ENCODE measurements around the gene PODNL1. TPM values are rescaled to one million over a fixed set of nuclear protein-coding genes. Genes with fewer than 3 reads are reported as not detected.

The PODNL1 gene, protein sequence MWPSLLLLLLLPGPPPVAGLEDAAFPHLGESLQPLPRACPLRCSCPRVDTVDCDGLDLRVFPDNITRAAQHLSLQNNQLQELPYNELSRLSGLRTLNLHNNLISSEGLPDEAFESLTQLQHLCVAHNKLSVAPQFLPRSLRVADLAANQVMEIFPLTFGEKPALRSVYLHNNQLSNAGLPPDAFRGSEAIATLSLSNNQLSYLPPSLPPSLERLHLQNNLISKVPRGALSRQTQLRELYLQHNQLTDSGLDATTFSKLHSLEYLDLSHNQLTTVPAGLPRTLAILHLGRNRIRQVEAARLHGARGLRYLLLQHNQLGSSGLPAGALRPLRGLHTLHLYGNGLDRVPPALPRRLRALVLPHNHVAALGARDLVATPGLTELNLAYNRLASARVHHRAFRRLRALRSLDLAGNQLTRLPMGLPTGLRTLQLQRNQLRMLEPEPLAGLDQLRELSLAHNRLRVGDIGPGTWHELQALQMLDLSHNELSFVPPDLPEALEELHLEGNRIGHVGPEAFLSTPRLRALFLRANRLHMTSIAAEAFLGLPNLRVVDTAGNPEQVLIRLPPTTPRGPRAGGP
- total RNA-seq (not detected), polyA plus RNA-seq (1 to 10 TPM in 2 of 3 donors, under 1 TPM in 1; 0.92 to 3.4 (median 1.3) TPM)
- long read RNA-seq, donor 1, result 0 reads
- long read RNA-seq, donor 2, result 0 reads
- long read RNA-seq, donor 3, result 0 reads
- long read RNA-seq, donor 4, result 0 reads
- long read RNA-seq, donor 5, result 0 reads
- long read RNA-seq, donor 6, partial matches to known transcripts, result 0 of 1 reads
- long read RNA-seq, donor 6, other reads (novel, unspliced or antisense), result 0 of 1 reads
- long read RNA-seq, donor 7, result 0 reads
- long read RNA-seq, donor 8, result 0 reads
- long read RNA-seq, donor 9, result 0 reads
- long read RNA-seq, donor 10, result 0 reads

DNA sequence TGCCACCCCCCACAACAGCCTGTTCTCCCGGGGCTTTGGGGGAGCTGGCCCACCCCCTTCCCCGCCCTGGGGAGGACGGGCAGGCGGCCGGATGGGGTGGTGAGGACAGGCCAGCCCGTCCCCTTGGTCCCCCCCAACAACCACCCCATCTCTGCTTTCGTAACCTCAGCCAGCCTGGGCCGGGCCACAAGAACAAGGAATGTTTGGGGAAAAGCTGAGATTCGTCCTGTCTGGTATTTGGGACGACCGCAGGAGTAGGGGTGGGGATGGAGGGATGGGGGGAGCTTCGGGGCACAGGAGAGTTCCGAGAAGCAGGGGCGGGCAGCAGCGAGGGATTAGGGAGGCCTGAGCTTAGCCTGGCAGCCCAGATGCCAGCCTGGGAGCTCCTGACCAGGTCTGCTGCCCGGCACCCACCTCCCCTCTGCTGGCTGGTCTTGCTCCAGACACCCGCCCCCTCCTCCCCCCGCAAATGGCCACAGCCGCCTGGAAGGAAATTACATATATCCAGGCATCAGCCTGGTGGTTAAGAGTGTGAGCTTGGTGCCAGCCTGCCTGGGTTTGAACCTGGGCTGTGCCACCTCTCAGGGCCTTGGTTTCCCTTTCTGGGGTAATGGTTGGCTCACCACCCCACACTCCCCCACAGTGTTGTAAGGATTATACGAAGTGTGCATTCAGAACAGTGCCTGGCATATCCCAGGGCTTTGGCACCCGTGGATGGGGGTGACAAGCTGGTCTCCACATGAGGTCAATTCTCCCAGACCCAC lies at the start of gene PODNL1:
PODNL1 (minus strand) TSS at position 117 of the 764 bp plus-strand sequence. CDS start 236 bp downstream, outside the sequence.
- intact Hi-C loops (cut with DNase I; ENCODE audit: low total_unique reads), result no loop called here
- TF ChIP-seq EP300 (IDR thresholded peaks at IDR 0.05), result no peak
- WGBS, 5 donors, result 18 to 42% (median 24%) methylated on average over 15 to 21 of the region's 21 CpGs
- Histone ChIP-seq H3K27me3 (peaks cover 0 to 55% (median 14%) of the 10 kb centered on the region in 3 donors), H3K9me3 (no peaks in the 10 kb centered on the region), H3K36me3 (no peaks in the 10 kb centered on the region), H3K4me3 (peak within 1 kb of the TSS in 3 of 4 donors; percentile 9 to 26 (median 19)), H3K27ac (no peak within 1 kb of the TSS), H3K4me1 (peaks cover 0 to 12% (median 6%) of the 10 kb centered on the region in 4 donors)
- DNase-seq, result peak in 1 of 2 donors; percentile 49

DNA sequence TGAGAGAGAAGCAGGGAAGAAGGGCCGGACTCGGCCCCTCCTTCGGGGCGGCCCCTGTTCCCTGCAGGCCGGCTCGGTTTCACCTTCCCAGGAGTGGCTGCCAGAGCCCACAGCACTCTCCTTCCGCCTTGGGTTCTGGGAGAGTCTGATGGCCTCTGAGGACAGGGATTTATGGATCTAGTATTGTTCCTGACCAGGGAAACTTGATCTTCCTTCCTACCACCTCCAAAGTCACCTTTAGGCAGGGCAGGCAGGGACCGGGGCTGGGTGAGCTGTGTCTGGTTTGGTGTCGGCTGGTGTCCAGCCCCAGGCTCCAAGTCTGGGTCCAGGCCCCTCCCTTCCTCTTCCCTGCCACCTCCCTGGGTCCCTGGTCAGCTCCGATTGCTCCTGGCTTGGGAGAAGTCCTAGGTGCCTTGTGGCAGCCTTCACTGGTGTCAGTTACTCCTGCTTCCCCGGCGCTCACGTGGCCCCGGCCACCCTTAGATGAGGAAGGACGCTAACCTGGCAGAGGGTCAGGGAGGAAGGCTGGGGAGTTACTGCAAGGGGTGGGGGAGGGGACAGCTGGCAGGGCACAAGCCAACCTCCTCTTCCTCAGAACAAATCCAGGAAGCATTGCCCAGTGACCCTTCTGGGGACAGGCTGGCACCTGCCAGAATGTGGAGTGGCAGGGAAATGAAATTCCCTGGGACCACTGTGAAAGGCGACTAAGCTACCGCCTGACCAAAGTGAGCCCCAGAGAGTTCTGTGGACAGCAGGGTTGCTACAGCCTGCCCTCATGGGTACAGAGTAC lies 49.1 kb upstream of the PODNL1 start:
- Histone ChIP-seq H3K4me3 (no peak overlapping the region), H3K4me1 (peaks cover 15 to 36% (median 22%) of the 10 kb centered on the region in 4 donors), H3K27me3 (no peaks in the 10 kb centered on the region), H3K36me3 (peaks cover 2 to 59% (median 54%) of the 10 kb centered on the region in 4 donors), H3K9me3 (no peaks in the 10 kb centered on the region), H3K27ac (peak overlapping the region; percentile 77 to 92 (median 85))
- 59 to 66% (median 62%) methylated on average over 17 of the region's 17 CpGs for WGBS, 5 donors
- no peak for TF ChIP-seq POLR2A (IDR thresholded peaks at IDR 0.05)
- no peak for TF ChIP-seq POLR2AphosphoS5 (IDR thresholded peaks at IDR 0.05)
- TF ChIP-seq EP300 (IDR thresholded peaks at IDR 0.05), result no peak
- TF ChIP-seq, protein P1, sequence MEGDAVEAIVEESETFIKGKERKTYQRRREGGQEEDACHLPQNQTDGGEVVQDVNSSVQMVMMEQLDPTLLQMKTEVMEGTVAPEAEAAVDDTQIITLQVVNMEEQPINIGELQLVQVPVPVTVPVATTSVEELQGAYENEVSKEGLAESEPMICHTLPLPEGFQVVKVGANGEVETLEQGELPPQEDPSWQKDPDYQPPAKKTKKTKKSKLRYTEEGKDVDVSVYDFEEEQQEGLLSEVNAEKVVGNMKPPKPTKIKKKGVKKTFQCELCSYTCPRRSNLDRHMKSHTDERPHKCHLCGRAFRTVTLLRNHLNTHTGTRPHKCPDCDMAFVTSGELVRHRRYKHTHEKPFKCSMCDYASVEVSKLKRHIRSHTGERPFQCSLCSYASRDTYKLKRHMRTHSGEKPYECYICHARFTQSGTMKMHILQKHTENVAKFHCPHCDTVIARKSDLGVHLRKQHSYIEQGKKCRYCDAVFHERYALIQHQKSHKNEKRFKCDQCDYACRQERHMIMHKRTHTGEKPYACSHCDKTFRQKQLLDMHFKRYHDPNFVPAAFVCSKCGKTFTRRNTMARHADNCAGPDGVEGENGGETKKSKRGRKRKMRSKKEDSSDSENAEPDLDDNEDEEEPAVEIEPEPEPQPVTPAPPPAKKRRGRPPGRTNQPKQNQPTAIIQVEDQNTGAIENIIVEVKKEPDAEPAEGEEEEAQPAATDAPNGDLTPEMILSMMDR (IDR thresholded peaks at IDR 0.05), result no peak
- intact Hi-C loops (cut with DNase I; ENCODE audit: low total_unique reads), result no loop called here
- DNase-seq, result peak in 1 of 2 donors; percentile 45

DNA sequence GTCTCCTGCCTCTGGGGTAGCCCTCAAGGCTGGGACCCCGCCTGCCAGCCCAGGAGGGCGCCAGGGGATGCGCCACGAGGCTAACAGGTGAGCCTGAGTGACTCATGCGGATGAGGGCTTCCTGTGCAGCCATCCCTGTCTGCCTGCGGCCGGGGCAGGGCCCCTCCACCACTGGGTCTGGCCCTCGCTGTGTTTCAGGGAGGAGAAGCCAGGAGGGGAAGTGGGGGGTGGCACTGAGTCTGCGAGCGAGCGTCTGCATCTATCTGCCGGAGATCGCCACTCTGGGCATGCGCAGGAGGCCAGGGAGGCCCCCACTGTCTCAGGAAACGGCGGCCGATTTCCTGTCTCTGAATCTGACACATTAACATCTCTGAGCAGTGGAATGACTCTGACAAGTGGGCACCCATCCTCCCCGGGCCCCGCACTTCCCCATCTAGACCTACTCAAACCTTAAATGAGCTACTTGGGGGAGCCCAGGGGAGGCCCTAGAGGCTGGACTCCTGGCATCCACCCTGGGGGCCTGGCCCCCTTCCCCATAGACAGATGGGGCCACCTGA lies 48.2 kb upstream of the PODNL1 start:
- H3K4me1 ChIP-seq, result peaks cover 15 to 36% (median 22%) of the 10 kb centered on the region in 4 donors
- no peak overlapping the region for H3K4me3 ChIP-seq
- peaks cover 4 to 60% (median 54%) of the 10 kb centered on the region in 4 donors for H3K36me3 ChIP-seq
- no peaks in the 10 kb centered on the region for H3K9me3 ChIP-seq
- intact Hi-C loops (cut with DNase I; ENCODE audit: low total_unique reads), result no loop called here
- peak; percentile 82 to 93 for DNase-seq
- WGBS, 5 donors, result 29 to 75% (median 70%) methylated on average over 2 to 19 of the region's 19 CpGs
- TF ChIP-seq, protein P1 (IDR thresholded peaks at IDR 0.05), result no peak
- TF ChIP-seq POLR2A (IDR thresholded peaks at IDR 0.05) (no peak), POLR2AphosphoS5 (IDR thresholded peaks at IDR 0.05) (peak in 1 of 3 donors; percentile 52), EP300 (IDR thresholded peaks at IDR 0.05) (no peak)
- H3K27ac ChIP-seq, result peak overlapping the region; percentile 77 to 92 (median 85)
- no peaks in the 10 kb centered on the region for H3K27me3 ChIP-seq
